K562 (cell line): ENCODE data around the gene PRSS23. TPM values are rescaled to one million over a fixed set of nuclear protein-coding genes. Genes with fewer than 3 reads are reported as not detected.

ENCODE experiments used
- ATF7 ChIP-seq: fragments of 450-650 bp; IDR thresholded peaks from 2 replicates; pipeline ENCODE4 v1.7.1; 2014; ENCODE audit warnings: mild to moderate bottlenecking, moderate library complexity
- BACH1 ChIP-seq: fragments of 200-800 bp; sonication (Bioruptor generic); IDR thresholded peaks from 2 replicates; pipeline ENCODE4 v1.6.1; 2016; ENCODE audit warnings: missing genetic modification characterization, missing compliant biosample characterization
- BCOR ChIP-seq: fragments of 450-650 bp; IDR thresholded peaks from 2 replicates; pipeline ENCODE4 v1.6.1; 2016
- CEBPB ChIP-seq: fragments of 450-650 bp; IDR thresholded peaks from 2 replicates; pipeline ENCODE4 v1.6.1; 2016; ENCODE audit warnings: missing genetic modification characterization, missing compliant biosample characterization
- CREB3 ChIP-seq: fragments of 450-650 bp; conservative IDR thresholded peaks from 2 replicates; pipeline ENCODE4 v1.6.1; 2016; ENCODE audit warnings: missing genetic modification characterization, low read depth, mild to moderate bottlenecking, missing compliant biosample characterization, moderate library complexity
- DNMT1 ChIP-seq: fragments of 450-650 bp; IDR thresholded peaks from 2 replicates; pipeline ENCODE4 v1.6.1; 2016; ENCODE audit warnings: antibody characterized with exemption, mild to moderate bottlenecking
- ELK3 ChIP-seq: fragments of 450-650 bp; formaldehyde crosslinking; IDR thresholded peaks from 2 replicates; pipeline ENCODE4 v1.4.0; 2020; ENCODE audit warnings: mild to moderate bottlenecking
- GABPA ChIP-seq: fragments of 200-800 bp; sonication (Bioruptor generic); conservative IDR thresholded peaks from 2 replicates; pipeline ENCODE4 v1.6.1; 2016; ENCODE audit warnings: low read depth, missing genetic modification characterization, missing compliant biosample characterization
- HMG20B ChIP-seq: fragments of 250-450 bp; sonication (Bioruptor Pico); IDR thresholded peaks from 2 replicates; pipeline ENCODE4 v1.5.0; 2021; ENCODE audit warnings: mild to moderate bottlenecking
- HMGXB4 ChIP-seq: sonication (generic); formaldehyde crosslinking; IDR thresholded peaks from 2 replicates; pipeline ENCODE4 v1.8.1; 2023; ENCODE audit warnings: mild to moderate bottlenecking, missing genetic modification reagents
- ILK ChIP-seq: fragments of 450-650 bp; IDR thresholded peaks from 2 replicates; pipeline ENCODE4 v1.6.1; 2016; ENCODE audit warnings: missing genetic modification characterization, low read depth, mild to moderate bottlenecking, missing compliant biosample characterization, moderate library complexity, borderline replicate concordance
- NFIC ChIP-seq: fragments of 450-650 bp; IDR thresholded peaks from 2 replicates; pipeline ENCODE4 v1.6.1; 2017; ENCODE audit warnings: mild to moderate bottlenecking, inconsistent platforms
- SIX5 ChIP-seq, 2 experiments: IDR thresholded peaks; 2 replicates each; pipeline ENCODE4 v1.6.1; 2011; ENCODE audit warnings: low read length in 2 of 2, borderline replicate concordance in 1 of 2, low read depth in 1 of 2, mild to moderate bottlenecking in 1 of 2, moderate library complexity in 1 of 2; ENCODE audit not compliant: insufficient read depth in 1 of 2
- XRCC4 ChIP-seq: IDR thresholded peaks from one replicate; pipeline ENCODE4 v1.6.1; 2011; ENCODE audit not compliant: insufficient read depth, insufficient read length; ENCODE audit errors: extremely low read depth
- ZFP36 ChIP-seq: fragments of 150-350 bp; IDR thresholded peaks from 2 replicates; pipeline ENCODE4 v1.6.1; 2018; ENCODE audit warnings: low read length, low read depth; ENCODE audit not compliant: partially characterized antibody
- ZNF140 ChIP-seq: fragments of 250-450 bp; sonication (Bioruptor Pico); IDR thresholded peaks from 2 replicates; pipeline ENCODE4 v1.8.0; 2021; ENCODE audit warnings: moderate library complexity, mild to moderate bottlenecking, inconsistent platforms
- ZNF174 ChIP-seq: fragments of 250-450 bp; sonication (Bioruptor Pico); IDR thresholded peaks from 2 replicates; pipeline ENCODE4 v1.4.0; 2020; ENCODE audit warnings: mild to moderate bottlenecking
- ZNF277 ChIP-seq: fragments of 250-450 bp; sonication (Bioruptor Pico); IDR thresholded peaks from 2 replicates; pipeline ENCODE4 v1.8.0; 2022; ENCODE audit warnings: inconsistent platforms, mild to moderate bottlenecking, moderate library complexity, borderline replicate concordance
- ZNF311 ChIP-seq: fragments of 250-450 bp; sonication (Bioruptor Pico); IDR thresholded peaks from 2 replicates; pipeline ENCODE4 v1.4.0; 2020; ENCODE audit warnings: mild to moderate bottlenecking, moderate library complexity
- ZNF384 ChIP-seq: IDR thresholded peaks from 2 replicates; pipeline ENCODE4 v1.6.1; 2012; ENCODE audit warnings: low read depth, low read length, improper control_type of control experiment
- polyA plus RNA-seq, 8 experiments: library from polyadenylated mRNA; depleted of rRNA in 4 of 8; stranded (reverse) in 5 of 8; unstranded in 3 of 8; fragments of >200 nt; fragmentation: Nextera tagmentation in 2 of 8; fragmentation: Illumina TruSeq in 1 of 8; extraction: Ambion mirVana in 2 of 8; extraction: Trizol in 1 of 8; gene quantifications; 2 replicates each; pipeline versions ENCODE4 v1.2.1 to v1.2.3, GENCODE V29; 2011 to 2014; ENCODE audit warnings: inconsistent platforms in 1 of 8, missing spikeins in 1 of 8
- total RNA-seq, 7 experiments: library from RNA; depleted of rRNA in 6 of 7; stranded (reverse); fragments of >200 nt in 6 of 7; fragmentation: Illumina TruSeq in 2 of 7; extraction: Trizol in 2 of 7; gene quantifications; 2 replicates each; pipeline versions ENCODE4 v1.2.1 to v1.2.3, GENCODE V29; 2011 to 2021; ENCODE audit warnings: low replicate concordance in 1 of 7
- TF ChIP-seq, protein P1 (sequence below): fragments of 450-650 bp; formaldehyde crosslinking; IDR thresholded peaks from 2 replicates; pipeline ENCODE4 v1.4.0; 2022; ENCODE audit warnings: mild to moderate bottlenecking, moderate library complexity

The PRSS23 gene
- total and polyA plus RNA-seq, 9 of the 15 experiments (the other 6 are each of a cell fraction or from before 2014, with no cell fraction given): 0.04 to 0.51 (median 0.11) TPM; not detected in 2

DNA sequence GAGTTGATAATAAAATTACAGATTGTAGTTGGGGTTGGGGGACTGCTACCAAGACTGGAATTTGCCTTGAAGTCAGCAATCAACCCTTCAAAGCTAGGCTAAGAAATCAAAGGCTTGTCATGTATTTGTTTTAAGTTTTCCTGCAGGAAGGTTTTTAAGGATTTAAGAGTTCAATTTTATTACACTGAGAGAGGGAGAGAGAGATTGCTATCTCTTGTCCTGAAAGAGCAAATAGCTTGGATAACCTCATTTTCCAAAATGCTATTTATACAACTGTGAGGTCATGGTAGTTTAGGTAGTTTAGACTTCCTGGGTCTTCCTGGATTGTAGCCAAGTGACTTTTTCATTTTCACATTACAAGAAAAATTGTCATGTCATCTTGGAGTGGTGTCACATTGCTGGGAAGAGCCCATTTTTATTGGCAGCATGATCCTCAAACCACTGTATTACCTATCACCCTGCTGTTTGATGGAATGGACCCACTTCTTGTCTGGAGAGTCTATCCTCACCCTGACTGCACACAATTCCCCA is 10.1 kb upstream of the PRSS23 start (continued):
- TF ChIP-seq ZNF277 (CRISPR knock-in tag) (no peak), ILK (tag) (no peak), CREB3 (tag) (no peak), SIX5 (IDR thresholded peaks at IDR 0.05; ENCODE audit: borderline replicate concordance in 1 of 2, insufficient read depth in 1 of 2, low read depth in 1 of 2, low read length in 2 of 2) (no peak), ZNF140 (no peak), ATF7 (peak; percentile 51), ZNF174 (CRISPR knock-in tag) (no peak), ZNF384 (no peak), BCOR (no peak), CEBPB (tag) (no peak), XRCC4 (no peak), NFIC (peak; percentile 63), DNMT1 (no peak), HMGXB4 (CRISPR knock-in tag) (no peak), BACH1 (no peak), HMG20B (CRISPR knock-in tag) (no peak), ZFP36 (no peak), ELK3 (no peak), ZNF311 (CRISPR knock-in tag) (no peak), GABPA (tag) (0 out of 2 replicates have a peak, but pooled peaks have one; percentile 13)
- TF ChIP-seq, protein P1, sequence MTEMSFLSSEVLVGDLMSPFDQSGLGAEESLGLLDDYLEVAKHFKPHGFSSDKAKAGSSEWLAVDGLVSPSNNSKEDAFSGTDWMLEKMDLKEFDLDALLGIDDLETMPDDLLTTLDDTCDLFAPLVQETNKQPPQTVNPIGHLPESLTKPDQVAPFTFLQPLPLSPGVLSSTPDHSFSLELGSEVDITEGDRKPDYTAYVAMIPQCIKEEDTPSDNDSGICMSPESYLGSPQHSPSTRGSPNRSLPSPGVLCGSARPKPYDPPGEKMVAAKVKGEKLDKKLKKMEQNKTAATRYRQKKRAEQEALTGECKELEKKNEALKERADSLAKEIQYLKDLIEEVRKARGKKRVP: no peak
